Mesothelial cell of epicardium (in vitro differentiated cells): Measurements from ENCODE around the gene CDH13. TPM values are rescaled to one million over a fixed set of nuclear protein-coding genes. Genes with fewer than 3 reads are reported as not detected.

ENCODE experiments used
- DNase-seq, 2 experiments: peaks; one replicate each; pipeline ENCODE4 v3.0.0; 2021; ENCODE audit warnings: low spot score in 2 of 2; ENCODE audit not compliant: unreplicated experiment in 2 of 2
- H3K27ac Mint-ChIP-seq: 2 replicates; pipeline ENCODE4 v1.8.0; 2021; ENCODE audit warnings: mixed read lengths
- H3K27me3 Mint-ChIP-seq: 2 replicates; pipeline ENCODE4 v1.8.0; 2021; ENCODE audit warnings: low read depth, mixed read lengths
- H3K36me3 Mint-ChIP-seq: 2 replicates; pipeline ENCODE4 v1.8.0; 2021; ENCODE audit warnings: mixed read lengths
- H3K4me1 Mint-ChIP-seq: 2 replicates; pipeline ENCODE4 v1.8.0; 2021; ENCODE audit warnings: mixed read lengths
- H3K4me3 Mint-ChIP-seq: 2 replicates; pipeline ENCODE4 v1.8.0; 2021; ENCODE audit warnings: mild to moderate bottlenecking, moderate library complexity, mixed read lengths
- H3K9me3 Mint-ChIP-seq: 2 replicates; pipeline ENCODE4 v1.8.0; 2021; ENCODE audit warnings: mixed read lengths
- CTCF ChIP-seq: fragments of 200-600 bp; sonication (generic); IDR thresholded peaks from one replicate; pipeline ENCODE4 v1.5.0; 2021; ENCODE audit warnings: antibody characterized with exemption; ENCODE audit not compliant: unreplicated experiment
- total RNA-seq: library from RNA; stranded (reverse); gene quantifications from 3 replicates; pipeline ENCODE4 v1.2.1, GENCODE V29; 2021

The CDH13 gene
- total RNA-seq, 1 donor from 2014 or later = 0.80 TPM

GRCh38 chr16:82773018-82773417, 146.2 kb downstream of the CDH13 start:
- no peak for DNase-seq
- TF ChIP-seq CTCF = no peak
- Mint-ChIP-seq H3K36me3 (no peaks in the 10 kb centered on the region), H3K27ac (no peak overlapping the region), H3K4me1 (no peaks in the 10 kb centered on the region), H3K4me3 (no peak overlapping the region), H3K9me3 (no peaks in the 10 kb centered on the region), H3K27me3 (peaks cover 15% of the 10 kb centered on the region)

GRCh38 chr16:82776470-82777146, 149.8 kb downstream of the CDH13 start:
- TF ChIP-seq CTCF = no peak
- H3K27ac Mint-ChIP-seq = no peak overlapping the region
- no peaks in the 10 kb centered on the region for H3K4me1 Mint-ChIP-seq
- H3K27me3 Mint-ChIP-seq = peaks cover 20% of the 10 kb centered on the region
- DNase-seq = no peak
- no peak overlapping the region for H3K4me3 Mint-ChIP-seq
- H3K36me3 Mint-ChIP-seq = no peaks in the 10 kb centered on the region
- H3K9me3 Mint-ChIP-seq = no peaks in the 10 kb centered on the region

- Mint-ChIP-seq H3K9me3 (no peaks in the 10 kb centered on the region), H3K4me1 (no peaks in the 10 kb centered on the region), H3K27ac (no peak overlapping the region), H3K27me3 (peaks cover 19% of the 10 kb centered on the region), H3K4me3 (no peak overlapping the region), H3K36me3 (no peaks in the 10 kb centered on the region)
- no peak for TF ChIP-seq CTCF
- DNase-seq = no peak
Measured at GRCh38 chr16:82782715-82783251, 156.0 kb downstream of the CDH13 start.

- Mint-ChIP-seq H3K4me3 (no peak overlapping the region), H3K9me3 (no peaks in the 10 kb centered on the region), H3K27ac (no peak overlapping the region), H3K36me3 (no peaks in the 10 kb centered on the region), H3K27me3 (peaks cover 15% of the 10 kb centered on the region), H3K4me1 (no peaks in the 10 kb centered on the region)
- TF ChIP-seq CTCF = no peak
- no peak for DNase-seq
Measured at GRCh38 chr16:82783933-82784572, 157.3 kb downstream of the CDH13 start.

GRCh38 chr16:82784573-82784968, 157.8 kb downstream of the CDH13 start:
- Mint-ChIP-seq H3K27me3 (peaks cover 12% of the 10 kb centered on the region), H3K36me3 (no peaks in the 10 kb centered on the region), H3K27ac (no peak overlapping the region), H3K4me1 (no peaks in the 10 kb centered on the region), H3K9me3 (no peaks in the 10 kb centered on the region), H3K4me3 (no peak overlapping the region)
- no peak for TF ChIP-seq CTCF
- DNase-seq = no peak
